GM04503 (cell line): Measurements from ENCODE around the gene FREY1.

Source experiments
- DNase-seq: peaks from one replicate; pipeline ENCODE4 v3.0.0-alpha.2; 2012; ENCODE audit warnings: low read depth

FREY1 gene

GRCh38 chr11:45906965-45907611 lies at the start of gene FREY1:
FREY1 (minus strand) TSS chr11:45907271; CDS start chr11:45907245, 26 bp downstream.
- no peak for DNase-seq

- no peak for DNase-seq
Observed at GRCh38 chr11:45949992-45950407, 42.9 kb upstream of the FREY1 start.

- DNase-seq, result no peak
Observed at GRCh38 chr11:45948356-45948755, 41.3 kb upstream of the FREY1 start.

GRCh38 chr11:45947885-45948284 lies 40.8 kb upstream of the FREY1 start:
- DNase-seq, result no peak

- no peak for DNase-seq
Observed at GRCh38 chr11:45945397-45945999, 38.4 kb upstream of the FREY1 start.

GRCh38 chr11:45942381-45942780 lies 35.3 kb upstream of the FREY1 start:
- DNase-seq, result no peak

- no peak for DNase-seq
Observed at GRCh38 chr11:45941285-45941684, 34.2 kb upstream of the FREY1 start.

- no peak for DNase-seq
Observed at GRCh38 chr11:45939836-45940235, 32.8 kb upstream of the FREY1 start.

GRCh38 chr11:45937916-45938315 lies 30.8 kb upstream of the FREY1 start:
- no peak for DNase-seq

GRCh38 chr11:45936511-45937054 lies 29.5 kb upstream of the FREY1 start:
- DNase-seq, result no peak

GRCh38 chr11:45935349-45936064 lies 28.4 kb upstream of the FREY1 start:
- no peak for DNase-seq

GRCh38 chr11:45934580-45935318 lies 27.7 kb upstream of the FREY1 start:
- no peak for DNase-seq

GRCh38 chr11:45933846-45934579 lies 26.9 kb upstream of the FREY1 start:
- no peak for DNase-seq

- no peak for DNase-seq
Observed at GRCh38 chr11:45933131-45933831, 26.2 kb upstream of the FREY1 start.

- DNase-seq, result no peak
Observed at GRCh38 chr11:45932217-45932616, 25.1 kb upstream of the FREY1 start.

- DNase-seq, result no peak
Observed at GRCh38 chr11:45931739-45932138, 24.7 kb upstream of the FREY1 start.

- no peak for DNase-seq
Observed at GRCh38 chr11:45930951-45931570, 24.0 kb upstream of the FREY1 start.

- DNase-seq, result no peak
Observed at GRCh38 chr11:45930031-45930794, 23.1 kb upstream of the FREY1 start.

- DNase-seq, result no peak
Observed at GRCh38 chr11:45929486-45930030, 22.5 kb upstream of the FREY1 start.
